Neuronal stem cell (in vitro differentiated cells): ENCODE data around the gene KPNA3.
"Not testable (repeated sequence)": the region's sequence is repeated elsewhere in the genome, so short reads cannot be mapped to it uniquely, and the experiment has no call there.

Experiments
- DNase-seq: peaks from one replicate; pipeline ENCODE4 v3.0.0-alpha.2; 2013; ENCODE audit warnings: low spot score
- H2AFZ ChIP-seq: one replicate; pipeline ENCODE4 v1.6.1; 2013; ENCODE audit warnings: mild to moderate bottlenecking, low read length, inconsistent platforms
- H2AK5ac ChIP-seq: 2 replicates; pipeline ENCODE4 v1.6.1; 2013; ENCODE audit warnings: low read depth, mild to moderate bottlenecking, inconsistent platforms, low read length, moderate library complexity, mixed read lengths
- H2BK120ac ChIP-seq: 2 replicates; pipeline ENCODE4 v1.6.1; 2013; ENCODE audit warnings: low read depth, mild to moderate bottlenecking, inconsistent platforms, low read length, moderate library complexity, mixed read lengths
- H2BK12ac ChIP-seq: one replicate; pipeline ENCODE4 v1.6.1; 2013; ENCODE audit warnings: low read length, inconsistent platforms
- H2BK15ac ChIP-seq: 2 replicates; pipeline ENCODE4 v1.6.1; 2013; ENCODE audit warnings: mild to moderate bottlenecking, low read length, inconsistent platforms, mixed read lengths
- H2BK5ac ChIP-seq: one replicate; pipeline ENCODE4 v1.6.1; 2013; ENCODE audit warnings: inconsistent platforms, mild to moderate bottlenecking, low read length, moderate library complexity
- H3K14ac ChIP-seq: one replicate; pipeline ENCODE4 v1.6.1; 2013; ENCODE audit warnings: low read length, inconsistent platforms
- H3K18ac ChIP-seq: 2 replicates; pipeline ENCODE4 v1.6.1; 2013; ENCODE audit warnings: low read length, inconsistent platforms
- H3K23ac ChIP-seq: 2 replicates; pipeline ENCODE4 v1.6.1; 2013; ENCODE audit warnings: low read depth, mild to moderate bottlenecking, mixed read lengths, low read length, inconsistent platforms; ENCODE audit not compliant: poor library complexity
- H3K27ac ChIP-seq: replicated peaks from 3 replicates; pipeline ENCODE4 v1.5.1; 2013; ENCODE audit warnings: low read length, inconsistent platforms
- H3K27me3 ChIP-seq, 3 experiments: 2 replicates each; pipeline ENCODE4 v1.6.1; 2013; ENCODE audit warnings: low read length in 3 of 3, mild to moderate bottlenecking in 2 of 3, inconsistent platforms in 1 of 3, low read depth in 1 of 3, mixed read lengths in 1 of 3, moderate library complexity in 1 of 3; ENCODE audit not compliant: control insufficient read depth in 3 of 3, insufficient read depth in 3 of 3
- H3K36me3 ChIP-seq, 2 donors: replicated peaks in 1 of 2; 2 replicates each; pipeline ENCODE4 v1.6.1; 2013; ENCODE audit warnings: low read length in 2 of 2; ENCODE audit not compliant: control insufficient read depth in 2 of 2, insufficient read depth in 2 of 2
- H3K4ac ChIP-seq: 2 replicates; pipeline ENCODE4 v1.6.1; 2013; ENCODE audit warnings: inconsistent platforms, mild to moderate bottlenecking, low read length, moderate library complexity
- H3K4me1 ChIP-seq, 2 donors: 1 replicate in 1 of 2; 2 replicates in 1 of 2; pipeline ENCODE4 v1.6.1; 2013; ENCODE audit warnings: low read length in 2 of 2, low read depth in 1 of 2; ENCODE audit not compliant: control insufficient read depth in 2 of 2, insufficient read depth in 1 of 2
- H3K4me2 ChIP-seq: one replicate; pipeline ENCODE4 v1.6.1; 2013; ENCODE audit warnings: mild to moderate bottlenecking, low read length, inconsistent platforms; ENCODE audit not compliant: insufficient read depth, poor library complexity, severe bottlenecking
- H3K4me3 ChIP-seq, 2 donors: 2 replicates each; pipeline ENCODE4 v1.5.1; 2013; ENCODE audit warnings: low read length in 2 of 2, mild to moderate bottlenecking in 2 of 2, inconsistent platforms in 1 of 2, moderate library complexity in 1 of 2
- H3K79me1 ChIP-seq: one replicate; pipeline ENCODE4 v1.6.1; 2013; ENCODE audit warnings: low read depth, mild to moderate bottlenecking, inconsistent platforms, low read length, moderate library complexity
- H3K9ac ChIP-seq: one replicate; pipeline ENCODE4 v1.6.1; 2013; ENCODE audit warnings: mild to moderate bottlenecking, low read depth, low read length, inconsistent platforms; ENCODE audit not compliant: poor library complexity
- H3K9me3 ChIP-seq, 2 donors: replicated peaks in 1 of 2; 2 replicates each; pipeline versions ENCODE3 to v1.6.1; 2013; ENCODE audit warnings: low read length in 2 of 2, mild to moderate bottlenecking in 2 of 2, inconsistent platforms in 1 of 2, low read depth in 1 of 2, mixed read lengths in 1 of 2, moderate library complexity in 1 of 2; ENCODE audit not compliant: control insufficient read depth in 2 of 2, insufficient read depth in 1 of 2
- H4K8ac ChIP-seq: one replicate; pipeline ENCODE4 v1.6.1; 2013; ENCODE audit warnings: low read depth, mild to moderate bottlenecking, inconsistent platforms, low read length, moderate library complexity
- H4K91ac ChIP-seq: one replicate; pipeline ENCODE4 v1.6.1; 2013; ENCODE audit warnings: low read length, low read depth, mild to moderate bottlenecking, inconsistent platforms; ENCODE audit not compliant: poor library complexity
- WGBS, 2 donors: extraction: QIAGEN DNeasy Blood & Tissue Kit; methylation state at CpG; one replicate each; pipeline ENCODE4 v1.1.7; 2013; ENCODE audit warnings: missing lambda C conversion rate in 2 of 2, mixed read lengths in 1 of 2; ENCODE audit not compliant: insufficient read length in 2 of 2, insufficient replicate concordance in 1 of 2; ENCODE audit errors: extremely low coverage in 2 of 2; 5-methylcytosine and 5-hydroxymethylcytosine counted together

The KPNA3 gene

DNA sequence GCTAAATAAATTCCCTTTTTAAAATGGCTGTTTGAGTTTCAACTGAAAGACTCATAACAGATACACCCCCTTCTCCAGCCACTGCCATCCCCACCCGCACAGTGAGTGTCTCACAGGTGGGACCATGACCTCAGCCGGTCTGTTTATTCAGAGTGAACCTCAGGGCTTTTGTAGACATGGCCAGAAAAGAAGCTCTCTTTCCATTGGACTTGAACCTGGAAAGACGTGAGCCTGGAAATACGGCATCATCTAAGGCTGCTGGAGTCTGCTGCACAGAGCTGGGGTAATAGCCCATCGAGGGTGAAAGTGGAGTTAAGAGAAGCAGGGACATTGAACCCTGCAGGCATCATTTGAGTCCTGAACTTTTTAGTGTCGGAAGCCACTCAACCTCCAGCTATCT lies 15.2 kb upstream of the KPNA3 start:
- no peak overlapping the region for H2AK5ac ChIP-seq
- no peak overlapping the region for H4K91ac ChIP-seq
- no peak overlapping the region for H3K14ac ChIP-seq
- no peaks in the 10 kb centered on the region for H3K4me1 ChIP-seq
- H2BK5ac ChIP-seq = no peak overlapping the region
- H2BK120ac ChIP-seq = no peak overlapping the region
- no peak overlapping the region for H3K9ac ChIP-seq
- H3K9me3 ChIP-seq = no peaks in the 10 kb centered on the region
- H3K27me3 ChIP-seq = no peaks in the 10 kb centered on the region
- no peak overlapping the region for H3K23ac ChIP-seq
- no peak overlapping the region for H2BK12ac ChIP-seq
- no peak for DNase-seq
- H3K36me3 ChIP-seq = no peaks in the 10 kb centered on the region
- H2AFZ ChIP-seq = no peak overlapping the region
- no peak overlapping the region for H3K4ac ChIP-seq
- H3K4me3 ChIP-seq = no peak overlapping the region
- WGBS, 2 donors = no CpG with 5 or more reads among the region's 6 CpGs
- H3K27ac ChIP-seq = no peak overlapping the region
- no peak overlapping the region for H4K8ac ChIP-seq
- no peak overlapping the region for H2BK15ac ChIP-seq
- H3K18ac ChIP-seq = no peak overlapping the region
- H3K79me1 ChIP-seq = no peaks in the 10 kb centered on the region
- no peak overlapping the region for H3K4me2 ChIP-seq

DNA sequence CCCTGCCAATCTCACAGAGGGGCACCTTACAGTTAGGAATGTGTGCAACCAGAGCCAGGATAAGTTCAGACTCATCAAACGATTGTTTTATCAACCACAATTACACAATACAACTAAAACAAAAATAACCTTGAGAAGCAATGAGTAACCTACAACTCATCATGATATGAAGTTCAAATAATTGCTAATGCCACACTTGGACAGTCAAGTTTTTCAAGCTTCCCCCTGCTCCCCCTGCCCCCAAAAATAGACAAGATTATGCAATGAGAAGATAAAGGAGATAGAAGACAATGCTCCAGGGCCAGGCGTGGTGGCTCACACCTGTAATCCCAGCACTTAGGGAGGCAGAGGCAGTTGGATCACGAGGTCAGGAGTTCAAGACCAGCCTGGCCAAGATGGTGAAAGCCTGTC lies 13.6 kb upstream of the KPNA3 start:
- no CpG with 5 or more reads among the region's 3 CpGs for WGBS, 2 donors
- H3K9me3 ChIP-seq = no peaks in the 10 kb centered on the region
- no peaks in the 10 kb centered on the region for H3K79me1 ChIP-seq
- no peak overlapping the region for H3K4me3 ChIP-seq
- no peak overlapping the region for H2BK5ac ChIP-seq
- no peak overlapping the region for H3K23ac ChIP-seq
- H3K36me3 ChIP-seq = no peaks in the 10 kb centered on the region
- H3K27me3 ChIP-seq = no peaks in the 10 kb centered on the region
- no peak for DNase-seq
- no peak overlapping the region for H4K8ac ChIP-seq
- no peak overlapping the region for H2BK120ac ChIP-seq
- H2BK15ac ChIP-seq = no peak overlapping the region
- no peak overlapping the region for H3K18ac ChIP-seq
- H3K4me2 ChIP-seq = no peak overlapping the region
- no peak overlapping the region for H3K14ac ChIP-seq
- no peak overlapping the region for H3K27ac ChIP-seq
- H4K91ac ChIP-seq = no peak overlapping the region
- no peak overlapping the region for H2BK12ac ChIP-seq
- no peak overlapping the region for H3K9ac ChIP-seq
- H3K4me1 ChIP-seq = no peaks in the 10 kb centered on the region
- H2AFZ ChIP-seq = no peak overlapping the region
- H3K4ac ChIP-seq = no peak overlapping the region
- no peak overlapping the region for H2AK5ac ChIP-seq

DNA sequence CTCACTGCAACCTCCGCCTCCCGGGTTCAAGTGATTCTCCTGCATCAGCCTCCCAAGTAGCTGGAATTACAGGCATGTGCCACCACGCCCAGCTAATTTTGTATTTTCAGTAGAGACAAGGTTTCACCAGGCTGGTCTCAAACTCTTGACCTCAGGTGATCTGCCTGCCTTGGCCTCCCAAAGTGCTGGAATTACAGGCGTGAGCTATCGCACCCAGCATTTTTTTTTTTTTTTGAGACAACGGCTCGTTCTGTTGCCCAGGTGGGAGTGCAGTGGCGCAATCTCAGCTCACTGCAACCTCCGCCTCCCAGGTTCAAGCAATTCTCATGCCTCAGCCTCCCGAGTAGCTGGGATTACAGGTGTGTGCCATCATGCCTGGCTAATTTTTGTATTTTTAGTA lies 10.6 kb upstream of the KPNA3 start:
- not testable (repeated sequence) for H2BK120ac ChIP-seq, H3K4me1 ChIP-seq, H2AFZ ChIP-seq, H2AK5ac ChIP-seq, H2BK12ac ChIP-seq, H3K36me3 ChIP-seq, H2BK15ac ChIP-seq, H3K18ac ChIP-seq, H3K23ac ChIP-seq, H3K79me1 ChIP-seq, H4K91ac ChIP-seq, H3K4ac ChIP-seq, H3K14ac ChIP-seq, H2BK5ac ChIP-seq, H3K4me3 ChIP-seq, H3K9me3 ChIP-seq, H3K9ac ChIP-seq, H3K27me3 ChIP-seq, H3K27ac ChIP-seq, H4K8ac ChIP-seq, H3K4me2 ChIP-seq, DNase-seq
- no CpG with 5 or more reads among the region's 10 CpGs for WGBS, 2 donors

DNA sequence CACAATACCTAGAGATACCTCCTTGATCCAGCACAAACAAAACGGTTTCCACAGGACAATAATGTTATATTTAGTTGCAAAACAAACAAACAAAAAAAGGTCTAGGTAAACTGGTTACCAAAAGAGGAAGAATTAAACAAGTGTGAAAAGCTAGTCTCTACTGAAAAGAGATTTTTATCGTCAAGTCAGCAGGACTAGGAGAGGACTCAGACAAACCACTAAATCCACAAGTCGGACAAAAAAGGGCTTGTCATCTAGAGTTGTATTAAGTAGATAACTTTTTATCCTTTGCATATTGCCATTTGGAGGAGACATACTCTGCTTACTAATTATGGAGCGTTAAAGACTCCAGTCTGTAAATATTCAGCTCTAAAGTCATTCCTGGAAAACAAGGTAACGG lies 9.9 kb upstream of the KPNA3 start:
- Histone ChIP-seq H3K27me3 (no peaks in the 10 kb centered on the region), H4K91ac (no peak overlapping the region), H2AK5ac (no peak overlapping the region), H3K36me3 (no peaks in the 10 kb centered on the region), H2BK12ac (no peak overlapping the region), H2BK120ac (no peak overlapping the region), H2BK5ac (no peak overlapping the region), H3K9me3 (no peaks in the 10 kb centered on the region), H3K4ac (no peak overlapping the region), H3K4me1 (no peaks in the 10 kb centered on the region), H3K27ac (no peak overlapping the region), H3K4me2 (no peak overlapping the region), H3K23ac (no peak overlapping the region), H3K18ac (no peak overlapping the region), H2BK15ac (no peak overlapping the region), H3K79me1 (no peaks in the 10 kb centered on the region), H3K14ac (no peak overlapping the region), H2AFZ (no peak overlapping the region), H3K4me3 (no peak overlapping the region), H3K9ac (no peak overlapping the region), H4K8ac (no peak overlapping the region)
- no peak for DNase-seq
- no CpG with 5 or more reads among the region's 5 CpGs for WGBS, 2 donors
